Keratinocyte (primary cell): ENCODE measurements around the gene PRG3. TPM values are rescaled to one million over a fixed set of nuclear protein-coding genes. Genes with fewer than 3 reads are reported as not detected.

Source experiments
- DNase-seq: peaks from one replicate; pipeline ENCODE4 v3.0.0-alpha.2; 2011; ENCODE audit warnings: low read depth, missing footprints, low spot score
- FAIRE-seq: peaks from 2 replicates; lab custom pipeline; 2011; peaks lifted over from hg19 to GRCh38; lab: Jason Lieb, UNC
- H2AFZ ChIP-seq: 2 replicates; pipeline ENCODE4 v1.6.0; 2012; ENCODE audit warnings: low read length, control low read depth, inconsistent platforms; ENCODE audit not compliant: control insufficient read depth
- H3K27ac ChIP-seq: 2 replicates; pipeline ENCODE4 v1.5.1; 2011; ENCODE audit warnings: low read length; ENCODE audit not compliant: control insufficient read depth, insufficient read depth
- H3K27me3 ChIP-seq: 3 replicates; pipeline ENCODE4 v1.6.0; 2011; ENCODE audit warnings: low read length; ENCODE audit not compliant: control insufficient read depth, insufficient read depth; ENCODE audit errors: extremely low read depth
- H3K36me3 ChIP-seq, 2 experiments: 2 replicates in 1 of 2; 3 replicates in 1 of 2; pipeline ENCODE4 v1.5.1; 2011; ENCODE audit warnings: low read length in 2 of 2, mild to moderate bottlenecking in 1 of 2; ENCODE audit not compliant: control insufficient read depth in 2 of 2, insufficient read depth in 2 of 2; ENCODE audit errors: extremely low read depth in 1 of 2
- H3K4me1 ChIP-seq: 3 replicates; pipeline ENCODE4 v1.5.1; 2011; ENCODE audit warnings: low read length; ENCODE audit not compliant: control insufficient read depth, insufficient read depth; ENCODE audit errors: extremely low read depth
- H3K4me2 ChIP-seq: 3 replicates; pipeline ENCODE4 v1.6.0; 2011; ENCODE audit warnings: low read depth, low read length; ENCODE audit not compliant: control insufficient read depth, insufficient read depth; ENCODE audit errors: extremely low read depth
- H3K4me3 ChIP-seq, 3 experiments: fragments of 200-600 bp in 1 of 3; sonication (generic) in 1 of 3; 2 replicates in 2 of 3; 3 replicates in 1 of 3; pipeline ENCODE4 v1.5.1; 2011 to 2016; ENCODE audit warnings: low read length in 3 of 3, mild to moderate bottlenecking in 3 of 3, control low read depth in 2 of 3, inconsistent platforms in 1 of 3, low read depth in 1 of 3, mixed read lengths in 1 of 3, mixed run types in 1 of 3, moderate library complexity in 1 of 3; ENCODE audit not compliant: control insufficient read depth in 2 of 3, insufficient read depth in 2 of 3; ENCODE audit errors: extremely low read depth in 1 of 3
- H3K79me2 ChIP-seq: 2 replicates; pipeline ENCODE4 v1.6.0; 2012; ENCODE audit warnings: low read length; ENCODE audit not compliant: control insufficient read depth, insufficient read depth
- H3K9ac ChIP-seq: 3 replicates; pipeline ENCODE4 v1.6.0; 2011; ENCODE audit warnings: low read length; ENCODE audit not compliant: control insufficient read depth, insufficient read depth; ENCODE audit errors: extremely low read depth
- H3K9me1 ChIP-seq: 3 replicates; pipeline ENCODE4 v1.6.0; 2011; ENCODE audit warnings: low read length; ENCODE audit not compliant: control insufficient read depth, insufficient read depth; ENCODE audit errors: extremely low read depth
- H3K9me3 ChIP-seq: 2 replicates; pipeline ENCODE4 v1.5.1; 2012; ENCODE audit warnings: low read depth, low read length; ENCODE audit not compliant: control insufficient read depth
- H4K20me1 ChIP-seq: 3 replicates; pipeline ENCODE4 v1.6.0; 2011; ENCODE audit warnings: low read length; ENCODE audit not compliant: control insufficient read depth, insufficient read depth; ENCODE audit errors: extremely low read depth
- CTCF ChIP-seq, 3 experiments: IDR thresholded peaks in 1 of 3; conservative IDR thresholded peaks in 1 of 3; optimal IDR thresholded peaks in 1 of 3; 2 replicates in 2 of 3; 3 replicates in 1 of 3; pipeline versions ENCODE3 to v1.5.1; 2011; ENCODE audit warnings: low read length in 3 of 3, mild to moderate bottlenecking in 3 of 3, moderate library complexity in 2 of 3, control low read depth in 1 of 3, inconsistent platforms in 1 of 3; ENCODE audit not compliant: insufficient read depth in 2 of 3; ENCODE audit errors: extremely low read depth in 1 of 3
- EZH2 ChIP-seq: IDR thresholded peaks from one replicate; pipeline ENCODE4 v1.6.1; 2012; ENCODE audit warnings: inconsistent platforms, mild to moderate bottlenecking, low read length, moderate library complexity
- dilution Hi-C: fragments of 300-500 bp; cut with MboI; formaldehyde crosslinking; loops from one replicate; pipeline ENCODE4 v1.7.0; 2020; ENCODE audit warnings: low sequenced_read_pairs; ENCODE audit not compliant: extremely low pct_ligation_motif_present
- polyA plus RNA-seq, 5 experiments: library from polyadenylated mRNA; depleted of rRNA in 3 of 5; stranded (reverse) in 3 of 5; stranded (forward) in 1 of 5; unstranded in 1 of 5; fragments of >200 nt; gene quantifications; 1 replicate in 1 of 5; 2 replicates in 3 of 5; 3 replicates in 1 of 5; pipeline versions ENCODE4 v1.2.1 to v1.2.3, GENCODE V29; 2011 to 2012; ENCODE audit warnings: missing spikeins in 2 of 5, low read depth in 1 of 5, low replicate concordance in 1 of 5

PRG3 gene
- polyA plus RNA-seq, 1 donor (not counting 4 experiments of a cell fraction or from before 2014, with no cell fraction given) = not detected

GRCh38 chr11:57344826-57345225 lies 36.1 kb downstream of the PRG3 start:
- H3K9ac ChIP-seq = no peak overlapping the region
- FAIRE-seq (no peak), DNase-seq (no peak)

GRCh38 chr11:57343825-57344224 lies 37.1 kb downstream of the PRG3 start:
- H3K36me3 ChIP-seq = no peaks in the 10 kb centered on the region
- H3K4me1 ChIP-seq = no peaks in the 10 kb centered on the region
- H2AFZ ChIP-seq = no peak overlapping the region
- no peaks in the 10 kb centered on the region for H4K20me1 ChIP-seq
- no peak for FAIRE-seq
- DNase-seq = no peak
- H3K79me2 ChIP-seq = no peaks in the 10 kb centered on the region
- H3K4me3 ChIP-seq = no peak overlapping the region
- dilution Hi-C loops = no loop called here
- H3K27ac ChIP-seq = no peak overlapping the region
- H3K4me2 ChIP-seq = no peak overlapping the region
- H3K27me3 ChIP-seq = peaks cover 3% of the 10 kb centered on the region
- no peak overlapping the region for H3K9ac ChIP-seq
- no peaks in the 10 kb centered on the region for H3K9me1 ChIP-seq
- no peak for TF ChIP-seq EZH2
- no peak for TF ChIP-seq CTCF (optimal IDR thresholded peaks at IDR 0.05 in 1 of 3, IDR thresholded peaks at IDR 0.05 in 1 of 3, conservative IDR thresholded peaks at IDR 0.05 in 1 of 3; ENCODE audit: extremely low read depth in 1 of 3, insufficient read depth in 2 of 3, low read length in 3 of 3)
- H3K9me3 ChIP-seq = no peaks in the 10 kb centered on the region

More at GRCh38 chr11:57344826-57345225, 36.1 kb downstream of the PRG3 start:
- H2AFZ ChIP-seq = no peak overlapping the region
- dilution Hi-C loops = no loop called here
- H4K20me1 ChIP-seq = no peaks in the 10 kb centered on the region
- H3K79me2 ChIP-seq = no peaks in the 10 kb centered on the region
- TF ChIP-seq EZH2 = no peak
- TF ChIP-seq CTCF (optimal IDR thresholded peaks at IDR 0.05 in 1 of 3, IDR thresholded peaks at IDR 0.05 in 1 of 3, conservative IDR thresholded peaks at IDR 0.05 in 1 of 3; ENCODE audit: extremely low read depth in 1 of 3, insufficient read depth in 2 of 3, low read length in 3 of 3) = no peak
- no peak overlapping the region for H3K27ac ChIP-seq
- no peak overlapping the region for H3K4me3 ChIP-seq
- H3K4me2 ChIP-seq = no peak overlapping the region
- no peaks in the 10 kb centered on the region for H3K4me1 ChIP-seq
- no peaks in the 10 kb centered on the region for H3K36me3 ChIP-seq
- no peaks in the 10 kb centered on the region for H3K9me3 ChIP-seq
- H3K9me1 ChIP-seq = no peaks in the 10 kb centered on the region
- no peaks in the 10 kb centered on the region for H3K27me3 ChIP-seq
